Esophagus muscularis mucosa (tissue), 3 donors: ENCODE data around the gene SPRYD7.

Experiments used
- EP300 ChIP-seq: sonication (generic); formaldehyde crosslinking; IDR thresholded peaks from one replicate; pipeline ENCODE4 v1.6.1; 2017; ENCODE audit warnings: antibody characterized with exemption
- TF ChIP-seq, protein P1 (sequence below), 3 experiments: fragments of 200-600 bp in 2 of 3; fragments of 450-650 bp in 1 of 3; sonication (generic) in 2 of 3; IDR thresholded peaks; one replicate each; pipeline ENCODE4 v1.5.1; 2017 to 2019; ENCODE audit warnings: antibody characterized with exemption in 3 of 3, mild to moderate bottlenecking in 2 of 3, moderate library complexity in 1 of 3

DNA sequence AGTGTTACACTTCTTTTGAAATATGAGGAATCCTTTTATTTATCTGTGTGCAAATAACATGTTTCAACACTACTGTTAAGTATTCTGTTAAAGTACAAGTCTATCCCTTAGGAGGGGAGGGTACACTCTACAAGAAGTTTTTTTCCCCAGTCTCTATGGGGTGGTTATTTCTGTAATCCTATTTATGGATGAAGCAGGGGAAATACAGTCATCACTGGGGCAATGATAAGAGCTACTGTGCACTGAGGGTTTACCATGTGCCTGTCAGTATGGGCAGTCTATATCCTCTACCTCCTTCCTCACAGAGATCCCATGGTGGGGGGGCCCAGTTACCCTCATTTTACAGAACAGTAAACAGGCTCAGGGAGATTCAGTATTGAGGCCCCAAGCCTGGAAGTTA lies 44.1 kb upstream of the SPRYD7 start:
- TF ChIP-seq, protein P1, sequence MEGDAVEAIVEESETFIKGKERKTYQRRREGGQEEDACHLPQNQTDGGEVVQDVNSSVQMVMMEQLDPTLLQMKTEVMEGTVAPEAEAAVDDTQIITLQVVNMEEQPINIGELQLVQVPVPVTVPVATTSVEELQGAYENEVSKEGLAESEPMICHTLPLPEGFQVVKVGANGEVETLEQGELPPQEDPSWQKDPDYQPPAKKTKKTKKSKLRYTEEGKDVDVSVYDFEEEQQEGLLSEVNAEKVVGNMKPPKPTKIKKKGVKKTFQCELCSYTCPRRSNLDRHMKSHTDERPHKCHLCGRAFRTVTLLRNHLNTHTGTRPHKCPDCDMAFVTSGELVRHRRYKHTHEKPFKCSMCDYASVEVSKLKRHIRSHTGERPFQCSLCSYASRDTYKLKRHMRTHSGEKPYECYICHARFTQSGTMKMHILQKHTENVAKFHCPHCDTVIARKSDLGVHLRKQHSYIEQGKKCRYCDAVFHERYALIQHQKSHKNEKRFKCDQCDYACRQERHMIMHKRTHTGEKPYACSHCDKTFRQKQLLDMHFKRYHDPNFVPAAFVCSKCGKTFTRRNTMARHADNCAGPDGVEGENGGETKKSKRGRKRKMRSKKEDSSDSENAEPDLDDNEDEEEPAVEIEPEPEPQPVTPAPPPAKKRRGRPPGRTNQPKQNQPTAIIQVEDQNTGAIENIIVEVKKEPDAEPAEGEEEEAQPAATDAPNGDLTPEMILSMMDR (IDR thresholded peaks at IDR 0.05) = no peak
- TF ChIP-seq EP300 = no peak
